Keratinocyte (primary cell): ENCODE results near the gene B3GNT2. TPM values are rescaled to one million over a fixed set of nuclear protein-coding genes. Genes with fewer than 3 reads are reported as not detected.

Experiments
- DNase-seq: peaks from one replicate; pipeline ENCODE4 v3.0.0-alpha.2; 2011; ENCODE audit warnings: low read depth, missing footprints, low spot score
- FAIRE-seq: peaks from 2 replicates; lab custom pipeline; 2011; peaks lifted over from hg19 to GRCh38; lab: Jason Lieb, UNC
- H2AFZ ChIP-seq: 2 replicates; pipeline ENCODE4 v1.6.0; 2012; ENCODE audit warnings: low read length, control low read depth, inconsistent platforms; ENCODE audit not compliant: control insufficient read depth
- H3K27ac ChIP-seq: 2 replicates; pipeline ENCODE4 v1.5.1; 2011; ENCODE audit warnings: low read length; ENCODE audit not compliant: control insufficient read depth, insufficient read depth
- H3K27me3 ChIP-seq: 3 replicates; pipeline ENCODE4 v1.6.0; 2011; ENCODE audit warnings: low read length; ENCODE audit not compliant: control insufficient read depth, insufficient read depth; ENCODE audit errors: extremely low read depth
- H3K36me3 ChIP-seq, 2 experiments: 2 replicates in 1 of 2; 3 replicates in 1 of 2; pipeline ENCODE4 v1.5.1; 2011; ENCODE audit warnings: low read length in 2 of 2, mild to moderate bottlenecking in 1 of 2; ENCODE audit not compliant: control insufficient read depth in 2 of 2, insufficient read depth in 2 of 2; ENCODE audit errors: extremely low read depth in 1 of 2
- H3K4me1 ChIP-seq: 3 replicates; pipeline ENCODE4 v1.5.1; 2011; ENCODE audit warnings: low read length; ENCODE audit not compliant: control insufficient read depth, insufficient read depth; ENCODE audit errors: extremely low read depth
- H3K4me2 ChIP-seq: 3 replicates; pipeline ENCODE4 v1.6.0; 2011; ENCODE audit warnings: low read depth, low read length; ENCODE audit not compliant: control insufficient read depth, insufficient read depth; ENCODE audit errors: extremely low read depth
- H3K4me3 ChIP-seq, 3 experiments: fragments of 200-600 bp in 1 of 3; sonication (generic) in 1 of 3; 2 replicates in 2 of 3; 3 replicates in 1 of 3; pipeline ENCODE4 v1.5.1; 2011 to 2016; ENCODE audit warnings: low read length in 3 of 3, mild to moderate bottlenecking in 3 of 3, control low read depth in 2 of 3, inconsistent platforms in 1 of 3, low read depth in 1 of 3, mixed read lengths in 1 of 3, mixed run types in 1 of 3, moderate library complexity in 1 of 3; ENCODE audit not compliant: control insufficient read depth in 2 of 3, insufficient read depth in 2 of 3; ENCODE audit errors: extremely low read depth in 1 of 3
- H3K79me2 ChIP-seq: 2 replicates; pipeline ENCODE4 v1.6.0; 2012; ENCODE audit warnings: low read length; ENCODE audit not compliant: control insufficient read depth, insufficient read depth
- H3K9ac ChIP-seq: 3 replicates; pipeline ENCODE4 v1.6.0; 2011; ENCODE audit warnings: low read length; ENCODE audit not compliant: control insufficient read depth, insufficient read depth; ENCODE audit errors: extremely low read depth
- H3K9me1 ChIP-seq: 3 replicates; pipeline ENCODE4 v1.6.0; 2011; ENCODE audit warnings: low read length; ENCODE audit not compliant: control insufficient read depth, insufficient read depth; ENCODE audit errors: extremely low read depth
- H3K9me3 ChIP-seq: 2 replicates; pipeline ENCODE4 v1.5.1; 2012; ENCODE audit warnings: low read depth, low read length; ENCODE audit not compliant: control insufficient read depth
- H4K20me1 ChIP-seq: 3 replicates; pipeline ENCODE4 v1.6.0; 2011; ENCODE audit warnings: low read length; ENCODE audit not compliant: control insufficient read depth, insufficient read depth; ENCODE audit errors: extremely low read depth
- CTCF ChIP-seq, 3 experiments: IDR thresholded peaks in 1 of 3; conservative IDR thresholded peaks in 1 of 3; optimal IDR thresholded peaks in 1 of 3; 2 replicates in 2 of 3; 3 replicates in 1 of 3; pipeline versions ENCODE3 to v1.5.1; 2011; ENCODE audit warnings: low read length in 3 of 3, mild to moderate bottlenecking in 3 of 3, moderate library complexity in 2 of 3, control low read depth in 1 of 3, inconsistent platforms in 1 of 3; ENCODE audit not compliant: insufficient read depth in 2 of 3; ENCODE audit errors: extremely low read depth in 1 of 3
- EZH2 ChIP-seq: IDR thresholded peaks from one replicate; pipeline ENCODE4 v1.6.1; 2012; ENCODE audit warnings: inconsistent platforms, mild to moderate bottlenecking, low read length, moderate library complexity
- dilution Hi-C: fragments of 300-500 bp; cut with MboI; formaldehyde crosslinking; loops from one replicate; pipeline ENCODE4 v1.7.0; 2020; ENCODE audit warnings: low sequenced_read_pairs; ENCODE audit not compliant: extremely low pct_ligation_motif_present
- polyA plus RNA-seq, 5 experiments: library from polyadenylated mRNA; depleted of rRNA in 3 of 5; stranded (reverse) in 3 of 5; stranded (forward) in 1 of 5; unstranded in 1 of 5; fragments of >200 nt; gene quantifications; 1 replicate in 1 of 5; 2 replicates in 3 of 5; 3 replicates in 1 of 5; pipeline versions ENCODE4 v1.2.1 to v1.2.3, GENCODE V29; 2011 to 2012; ENCODE audit warnings: missing spikeins in 2 of 5, low read depth in 1 of 5, low replicate concordance in 1 of 5

B3GNT2 gene
- polyA plus RNA-seq, 1 donor (not counting 4 experiments of a cell fraction or from before 2014, with no cell fraction given) = 44.3 TPM

- no peaks in the 10 kb centered on the region for H3K9me3 ChIP-seq
- FAIRE-seq (no peak), DNase-seq (no peak)
- no peak overlapping the region for H2AFZ ChIP-seq
- H3K9ac ChIP-seq = no peak overlapping the region
- dilution Hi-C loops = no loop called here
- H3K4me2 ChIP-seq = no peak overlapping the region
- H4K20me1 ChIP-seq = no peaks in the 10 kb centered on the region
- H3K9me1 ChIP-seq = no peaks in the 10 kb centered on the region
- H3K4me1 ChIP-seq = no peaks in the 10 kb centered on the region
- no peaks in the 10 kb centered on the region for H3K36me3 ChIP-seq
- TF ChIP-seq CTCF (optimal IDR thresholded peaks at IDR 0.05 in 1 of 3, IDR thresholded peaks at IDR 0.05 in 1 of 3, conservative IDR thresholded peaks at IDR 0.05 in 1 of 3; ENCODE audit: extremely low read depth in 1 of 3, insufficient read depth in 2 of 3, low read length in 3 of 3) = no peak
- no peak for TF ChIP-seq EZH2
- H3K27ac ChIP-seq = no peak overlapping the region
- no peaks in the 10 kb centered on the region for H3K27me3 ChIP-seq
- no peaks in the 10 kb centered on the region for H3K79me2 ChIP-seq
- H3K4me3 ChIP-seq = no peak overlapping the region
Measured at GRCh38 chr2:62180975-62181374, 14.9 kb upstream of the B3GNT2 start.

GRCh38 chr2:62181843-62182242, 14.1 kb upstream of the B3GNT2 start:
- Histone ChIP-seq H3K27ac (no peak overlapping the region), H3K4me2 (no peak overlapping the region), H3K9me3 (no peaks in the 10 kb centered on the region), H3K27me3 (no peaks in the 10 kb centered on the region), H4K20me1 (no peaks in the 10 kb centered on the region), H3K79me2 (no peaks in the 10 kb centered on the region), H2AFZ (no peak overlapping the region), H3K9me1 (no peaks in the 10 kb centered on the region), H3K4me3 (no peak overlapping the region), H3K36me3 (no peaks in the 10 kb centered on the region), H3K4me1 (no peaks in the 10 kb centered on the region), H3K9ac (no peak overlapping the region)
- DNase-seq (no peak), FAIRE-seq (no peak)
- no peak for TF ChIP-seq EZH2
- no peak for TF ChIP-seq CTCF (optimal IDR thresholded peaks at IDR 0.05 in 1 of 3, IDR thresholded peaks at IDR 0.05 in 1 of 3, conservative IDR thresholded peaks at IDR 0.05 in 1 of 3; ENCODE audit: extremely low read depth in 1 of 3, insufficient read depth in 2 of 3, low read length in 3 of 3)
- dilution Hi-C loops = no loop called here
